WTC11 (cell line): ENCODE data around the gene FHOD3.

Experiments
- ATF2 ChIP-seq: sonication (generic); formaldehyde crosslinking; IDR thresholded peaks from 2 replicates; pipeline ENCODE4 v1.8.1; 2022; ENCODE audit warnings: low read depth, missing genetic modification reagents, borderline replicate concordance
- CREB1 ChIP-seq: sonication (generic); formaldehyde crosslinking; IDR thresholded peaks from 2 replicates; pipeline ENCODE4 v1.8.0; 2023; ENCODE audit warnings: mild to moderate bottlenecking, missing genetic modification reagents
- CTCF ChIP-seq: fragments of 200-600 bp; IDR thresholded peaks from 2 replicates; pipeline ENCODE4 v1.8.0; 2022; ENCODE audit warnings: antibody characterized with exemption
- ELF4 ChIP-seq: sonication (generic); formaldehyde crosslinking; IDR thresholded peaks from 2 replicates; pipeline ENCODE4 v1.8.1; 2022; ENCODE audit warnings: low read depth, mild to moderate bottlenecking, moderate library complexity, missing genetic modification reagents
- IRF1 ChIP-seq: sonication (generic); formaldehyde crosslinking; IDR thresholded peaks from 2 replicates; pipeline ENCODE4 v1.8.0; 2023; ENCODE audit warnings: missing genetic modification reagents
- MAX ChIP-seq: sonication (generic); formaldehyde crosslinking; IDR thresholded peaks from 2 replicates; pipeline ENCODE4 v1.8.0; 2022; ENCODE audit warnings: mild to moderate bottlenecking, missing genetic modification reagents
- NR2C2 ChIP-seq: sonication (generic); formaldehyde crosslinking; IDR thresholded peaks from 2 replicates; pipeline ENCODE4 v1.8.0; 2022; ENCODE audit warnings: mild to moderate bottlenecking, missing genetic modification reagents
- USF2 ChIP-seq: sonication (generic); formaldehyde crosslinking; IDR thresholded peaks from 2 replicates; pipeline ENCODE4 v1.8.1; 2023; ENCODE audit warnings: mild to moderate bottlenecking, missing genetic modification reagents, moderate library complexity

GRCh38 chr18:36561046-36561445 is 263.5 kb downstream of the FHOD3 start:
- TF ChIP-seq CTCF (no peak), ELF4 (CRISPR knock-in tag) (no peak), MAX (no peak), ATF2 (CRISPR knock-in tag) (no peak), IRF1 (no peak), CREB1 (CRISPR knock-in tag) (no peak), NR2C2 (no peak), USF2 (CRISPR knock-in tag) (no peak)
